ENCODE measurements around the gene C14orf119.

DNA sequence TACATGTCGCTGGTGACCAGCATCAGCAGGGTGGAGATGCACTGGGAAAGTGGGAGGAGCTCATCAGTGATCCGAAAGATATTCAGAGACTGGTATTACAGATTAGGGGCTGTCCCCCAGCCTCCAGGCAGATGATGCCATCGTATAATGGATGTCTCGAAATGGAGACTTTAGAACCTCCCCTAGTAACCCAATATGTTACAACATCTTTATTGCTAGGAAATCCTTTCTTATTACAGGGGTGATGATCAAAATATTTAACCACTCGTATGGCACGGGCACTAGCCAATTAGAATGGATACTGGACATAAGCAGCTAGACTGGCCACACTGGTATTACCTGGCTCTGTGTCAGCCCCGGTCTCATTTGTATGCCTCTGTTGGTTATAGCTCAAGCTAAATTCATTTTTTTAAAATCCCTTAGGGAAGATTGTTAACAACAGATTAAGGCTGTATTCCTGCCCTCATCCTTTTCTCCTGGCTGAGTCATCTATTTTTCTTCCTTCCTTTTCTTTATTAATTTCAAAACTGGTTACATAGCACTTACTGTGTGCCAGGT is 34.5 kb downstream of the C14orf119 start:
- TF ChIP-seq, protein P1, sequence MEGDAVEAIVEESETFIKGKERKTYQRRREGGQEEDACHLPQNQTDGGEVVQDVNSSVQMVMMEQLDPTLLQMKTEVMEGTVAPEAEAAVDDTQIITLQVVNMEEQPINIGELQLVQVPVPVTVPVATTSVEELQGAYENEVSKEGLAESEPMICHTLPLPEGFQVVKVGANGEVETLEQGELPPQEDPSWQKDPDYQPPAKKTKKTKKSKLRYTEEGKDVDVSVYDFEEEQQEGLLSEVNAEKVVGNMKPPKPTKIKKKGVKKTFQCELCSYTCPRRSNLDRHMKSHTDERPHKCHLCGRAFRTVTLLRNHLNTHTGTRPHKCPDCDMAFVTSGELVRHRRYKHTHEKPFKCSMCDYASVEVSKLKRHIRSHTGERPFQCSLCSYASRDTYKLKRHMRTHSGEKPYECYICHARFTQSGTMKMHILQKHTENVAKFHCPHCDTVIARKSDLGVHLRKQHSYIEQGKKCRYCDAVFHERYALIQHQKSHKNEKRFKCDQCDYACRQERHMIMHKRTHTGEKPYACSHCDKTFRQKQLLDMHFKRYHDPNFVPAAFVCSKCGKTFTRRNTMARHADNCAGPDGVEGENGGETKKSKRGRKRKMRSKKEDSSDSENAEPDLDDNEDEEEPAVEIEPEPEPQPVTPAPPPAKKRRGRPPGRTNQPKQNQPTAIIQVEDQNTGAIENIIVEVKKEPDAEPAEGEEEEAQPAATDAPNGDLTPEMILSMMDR (IDR thresholded peaks at IDR 0.05), result no peak
- no peak for TF ChIP-seq POLR2A (IDR thresholded peaks at IDR 0.05)
